Right lobe of liver (tissue), 6 donors: ENCODE measurements around the gene PGD. TPM values are rescaled to one million over a fixed set of nuclear protein-coding genes. Genes with fewer than 3 reads are reported as not detected.
A peak's percentile ranks its signal among the peaks of the same experiment; 100 is the strongest.

Experiments
- ATAC-seq, 4 donors: fragments of 200-7000 bp; cut with Tn5 transposase; one replicate each; pipeline ENCODE4 v1.9.1; 2020; ENCODE audit warnings: mild to moderate bottlenecking in 4 of 4, moderate library complexity in 4 of 4
- DNase-seq, 3 donors: peaks; one replicate each; pipeline ENCODE4 v3.0.0-alpha.2; 2020
- H3K27ac ChIP-seq, 3 donors: fragments of 200-600 bp; one replicate each; pipeline ENCODE4 v1.8.0; 2022
- H3K27me3 ChIP-seq, 2 donors: fragments of 200-600 bp; one replicate each; pipeline ENCODE4 v1.8.0; 2022
- H3K36me3 ChIP-seq, 4 donors: fragments of 200-600 bp; sonication (generic) in 1 of 4; one replicate each; pipeline versions ENCODE4 v1.5.1 to v1.8.0; 2017 to 2022; ENCODE audit warnings: control low read depth in 1 of 4
- H3K4me1 ChIP-seq, 4 donors: fragments of 200-600 bp; sonication (generic) in 1 of 4; one replicate each; pipeline versions ENCODE4 v1.5.1 to v1.8.0; 2017 to 2022; ENCODE audit warnings: control low read depth in 1 of 4
- H3K4me3 ChIP-seq, 3 donors: fragments of 200-600 bp; one replicate each; pipeline ENCODE4 v1.8.0; 2022
- H3K9me3 ChIP-seq, 4 donors: fragments of 200-600 bp; sonication (generic) in 1 of 4; one replicate each; pipeline versions ENCODE4 v1.5.1 to v1.8.0; 2017 to 2022; ENCODE audit warnings: control low read depth in 1 of 4
- CTCF ChIP-seq, 4 donors: fragments of 200-600 bp in 3 of 4; fragments of 450-650 bp in 1 of 4; IDR thresholded peaks; one replicate each; pipeline versions ENCODE4 v1.5.1 to v1.8.0; 2016 to 2022; ENCODE audit warnings: antibody characterized with exemption in 4 of 4, mild to moderate bottlenecking in 2 of 4
- POLR2A ChIP-seq: fragments of 450-650 bp; IDR thresholded peaks from one replicate; pipeline ENCODE4 v1.6.1; 2017; ENCODE audit warnings: antibody characterized with exemption, mild to moderate bottlenecking
- WGBS: methylation state at CpG from one replicate; pipeline ENCODE4 v1.1.6; 2018; ENCODE audit warnings: low coverage, low lambda C conversion rate; ENCODE audit not compliant: insufficient coverage; ENCODE audit errors: missing lambda C conversion rate; 5-methylcytosine and 5-hydroxymethylcytosine counted together
- intact Hi-C, 2 donors: fragments of 100-400 bp; cut with DNase I; formaldehyde crosslinking; loops; one replicate each; pipeline versions ENCODE4 v1.11.2 to v1.14.1; 2022
- total RNA-seq, 6 experiments: library from RNA; depleted of rRNA in 2 of 6; stranded (reverse); fragments of >200 nt in 2 of 6; fragmentation: NEBNext Ultra II Directional in 3 of 6; extraction: Animal tissue kit (Norgen Biotek cat#: 25700) in 3 of 6; gene quantifications; one replicate each; pipeline versions ENCODE4 v1.1.0 to v1.2.4, GENCODE V29; 2016 to 2023
- donor health status: DM: no; HTN: yes; CAD: no.
- donor health status: DM: no; HTN: no; CAD: no.
- donor health status: DM: no; HTN: no; CAD: no.
- donor health status: DM: no; HTN: yes; CAD: no.
- donor health status: DM: no; HTN: yes; CAD: no.

The PGD gene
- total RNA-seq, 6 experiments from 2014 or later: 51.9 to 151 (median 72.0) TPM

- Histone ChIP-seq H3K36me3 (no peaks in the 10 kb centered on the region), H3K4me3 (no peak overlapping the region), H3K27me3 (no peaks in the 10 kb centered on the region), H3K4me1 (no peaks in the 10 kb centered on the region), H3K9me3 (no peaks in the 10 kb centered on the region), H3K27ac (no peak overlapping the region)
- TF ChIP-seq POLR2A (no peak), CTCF (IDR thresholded peaks at IDR 0.05) (no peak)
- ATAC-seq: no peak
- WGBS: 95% methylated on average over 6 of the region's 7 CpGs
- intact Hi-C loops: no loop called here
- peak in 1 of 3 donors; percentile 2 for DNase-seq
These were observed 48.0 kb downstream of the PGD start for GRCh38 chr1:10446790-10447422.

- ATAC-seq (no peak), DNase-seq (no peak)
- WGBS: 85% methylated on average over 10 of the region's 10 CpGs
- Histone ChIP-seq H3K36me3 (no peaks in the 10 kb centered on the region), H3K9me3 (no peaks in the 10 kb centered on the region), H3K4me1 (no peaks in the 10 kb centered on the region), H3K27ac (no peak within 1 kb of the TSS), H3K27me3 (no peaks in the 10 kb centered on the region), H3K4me3 (no peak within 1 kb of the TSS)
- intact Hi-C loops: no loop called here
- TF ChIP-seq CTCF (IDR thresholded peaks at IDR 0.05): no peak
- no peak for TF ChIP-seq POLR2A
These were observed 50.9 kb downstream of the PGD start, which contains the start of gene CORT for GRCh38 chr1:10449751-10450150. CORT (plus strand) TSS chr1:10450031; CDS start chr1:10450224, 193 bp downstream.

GRCh38 chr1:10450156-10450814, 51.4 kb downstream of the PGD start:
- Histone ChIP-seq H3K4me1 (no peaks in the 10 kb centered on the region), H3K27ac (no peak overlapping the region), H3K36me3 (no peaks in the 10 kb centered on the region), H3K27me3 (no peaks in the 10 kb centered on the region), H3K9me3 (no peaks in the 10 kb centered on the region), H3K4me3 (no peak overlapping the region)
- DNase-seq (peak in 1 of 3 donors; percentile 27), ATAC-seq (peak in 2 of 4 donors; percentile 16 to 32)
- intact Hi-C loops: no loop called here
- 59% methylated on average over 6 of the region's 21 CpGs for WGBS
- TF ChIP-seq POLR2A (no peak), CTCF (IDR thresholded peaks at IDR 0.05) (no peak)

- Histone ChIP-seq H3K36me3 (no peaks in the 10 kb centered on the region), H3K9me3 (no peaks in the 10 kb centered on the region), H3K4me1 (no peaks in the 10 kb centered on the region), H3K27me3 (no peaks in the 10 kb centered on the region), H3K27ac (no peak overlapping the region), H3K4me3 (no peak overlapping the region)
- intact Hi-C loops: no loop called here
- ATAC-seq: no peak
- TF ChIP-seq POLR2A: no peak
- TF ChIP-seq CTCF (IDR thresholded peaks at IDR 0.05): no peak
- no peak for DNase-seq
- 42% methylated on average over 6 of the region's 6 CpGs for WGBS
These were observed 52.0 kb downstream of the PGD start for GRCh38 chr1:10450836-10451235.
